Measurements from ENCODE around the gene CDH16. TPM values are rescaled to one million over a fixed set of nuclear protein-coding genes. Genes with fewer than 3 reads are reported as not detected.

CDH16 gene
- total and polyA plus RNA-seq, 2 of the 13 experiments (the other 11 are each of a cell fraction or from before 2014, with no cell fraction given): 2.7 to 3.9 TPM

DNA sequence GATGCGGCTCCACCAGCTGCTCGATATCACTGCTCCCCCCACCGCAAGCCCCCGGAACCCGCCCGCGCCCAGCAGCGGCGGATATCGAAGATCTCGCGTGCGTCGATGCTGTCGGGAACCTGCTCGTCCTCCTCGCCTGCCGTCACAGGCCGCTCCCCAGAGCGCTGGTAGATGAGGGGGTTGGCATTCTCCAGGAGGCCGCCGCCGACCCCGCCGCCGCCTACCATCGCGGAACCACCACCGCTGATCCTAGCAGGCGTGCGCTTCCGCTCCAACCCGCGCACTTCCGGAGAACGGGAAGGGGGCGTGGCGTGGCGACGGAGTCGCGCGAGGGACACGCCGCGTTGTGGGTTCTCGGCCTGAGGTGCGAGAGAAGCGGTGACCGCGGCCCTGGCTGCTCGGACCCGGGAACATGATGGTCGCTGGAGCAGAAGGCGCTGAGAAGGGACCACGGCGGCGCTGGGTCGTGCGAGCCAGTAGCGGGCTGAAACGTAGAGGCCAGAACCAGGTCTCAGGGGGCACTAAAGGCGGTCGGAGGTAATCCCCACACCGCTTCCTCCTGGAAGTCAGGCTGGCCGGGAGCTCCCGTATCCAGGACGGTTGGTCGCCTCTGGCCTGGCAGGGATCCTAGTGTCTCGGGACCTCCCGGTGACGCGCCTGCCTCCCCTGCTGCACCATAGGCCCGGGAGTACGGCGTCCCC is 15.6 kb upstream of the CDH16 start, which contains the start of gene CIAO2B (continued):
- TF ChIP-seq, protein P1, sequence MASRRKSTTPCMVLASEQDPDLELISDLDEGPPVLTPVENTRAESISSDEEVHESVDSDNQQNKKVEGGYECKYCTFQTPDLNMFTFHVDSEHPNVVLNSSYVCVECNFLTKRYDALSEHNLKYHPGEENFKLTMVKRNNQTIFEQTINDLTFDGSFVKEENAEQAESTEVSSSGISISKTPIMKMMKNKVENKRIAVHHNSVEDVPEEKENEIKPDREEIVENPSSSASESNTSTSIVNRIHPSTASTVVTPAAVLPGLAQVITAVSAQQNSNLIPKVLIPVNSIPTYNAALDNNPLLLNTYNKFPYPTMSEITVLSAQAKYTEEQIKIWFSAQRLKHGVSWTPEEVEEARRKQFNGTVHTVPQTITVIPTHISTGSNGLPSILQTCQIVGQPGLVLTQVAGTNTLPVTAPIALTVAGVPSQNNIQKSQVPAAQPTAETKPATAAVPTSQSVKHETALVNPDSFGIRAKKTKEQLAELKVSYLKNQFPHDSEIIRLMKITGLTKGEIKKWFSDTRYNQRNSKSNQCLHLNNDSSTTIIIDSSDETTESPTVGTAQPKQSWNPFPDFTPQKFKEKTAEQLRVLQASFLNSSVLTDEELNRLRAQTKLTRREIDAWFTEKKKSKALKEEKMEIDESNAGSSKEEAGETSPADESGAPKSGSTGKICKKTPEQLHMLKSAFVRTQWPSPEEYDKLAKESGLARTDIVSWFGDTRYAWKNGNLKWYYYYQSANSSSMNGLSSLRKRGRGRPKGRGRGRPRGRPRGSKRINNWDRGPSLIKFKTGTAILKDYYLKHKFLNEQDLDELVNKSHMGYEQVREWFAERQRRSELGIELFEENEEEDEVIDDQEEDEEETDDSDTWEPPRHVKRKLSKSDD (CRISPR knock-in tag; IDR thresholded peaks at IDR 0.05; ENCODE audit: low read depth): peak; percentile 86; the same call in 1 of the 2 replicates
- no peak; the same call in 1 of the 2 replicates for TF ChIP-seq ZNF354B (CRISPR knock-in tag; IDR thresholded peaks at IDR 0.05)
- 0 out of 2 replicates have a peak, but pooled peaks have one; percentile 43 for TF ChIP-seq ZNF572 (CRISPR knock-in tag; IDR thresholded peaks at IDR 0.05)
- no peak; the same call in 1 of the 2 replicates for TF ChIP-seq ZSCAN30 (CRISPR knock-in tag; IDR thresholded peaks at IDR 0.05)
- TF ChIP-seq ARNT (IDR thresholded peaks at IDR 0.05): no peak
- TF ChIP-seq, protein P2, sequence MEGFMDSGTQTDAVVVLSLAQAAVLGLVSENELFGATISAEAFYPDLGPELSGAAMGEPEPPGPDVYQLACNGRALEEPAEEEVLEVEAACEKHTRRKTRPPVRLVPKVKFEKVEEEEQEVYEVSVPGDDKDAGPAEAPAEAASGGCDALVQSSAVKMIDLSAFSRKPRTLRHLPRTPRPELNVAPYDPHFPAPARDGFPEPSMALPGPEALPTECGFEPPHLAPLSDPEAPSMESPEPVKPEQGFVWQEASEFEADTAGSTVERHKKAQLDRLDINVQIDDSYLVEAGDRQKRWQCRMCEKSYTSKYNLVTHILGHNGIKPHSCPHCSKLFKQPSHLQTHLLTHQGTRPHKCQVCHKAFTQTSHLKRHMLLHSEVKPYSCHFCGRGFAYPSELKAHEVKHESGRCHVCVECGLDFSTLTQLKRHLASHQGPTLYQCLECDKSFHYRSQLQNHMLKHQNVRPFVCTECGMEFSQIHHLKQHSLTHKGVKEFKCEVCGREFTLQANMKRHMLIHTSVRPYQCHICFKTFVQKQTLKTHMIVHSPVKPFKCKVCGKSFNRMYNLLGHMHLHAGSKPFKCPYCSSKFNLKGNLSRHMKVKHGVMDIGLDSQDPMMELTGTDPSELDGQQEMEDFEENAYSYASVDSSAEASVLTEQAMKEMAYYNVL (CRISPR knock-in tag; IDR thresholded peaks at IDR 0.05; ENCODE audit: borderline replicate concordance): peak; percentile 86
- TF ChIP-seq, protein P3, sequence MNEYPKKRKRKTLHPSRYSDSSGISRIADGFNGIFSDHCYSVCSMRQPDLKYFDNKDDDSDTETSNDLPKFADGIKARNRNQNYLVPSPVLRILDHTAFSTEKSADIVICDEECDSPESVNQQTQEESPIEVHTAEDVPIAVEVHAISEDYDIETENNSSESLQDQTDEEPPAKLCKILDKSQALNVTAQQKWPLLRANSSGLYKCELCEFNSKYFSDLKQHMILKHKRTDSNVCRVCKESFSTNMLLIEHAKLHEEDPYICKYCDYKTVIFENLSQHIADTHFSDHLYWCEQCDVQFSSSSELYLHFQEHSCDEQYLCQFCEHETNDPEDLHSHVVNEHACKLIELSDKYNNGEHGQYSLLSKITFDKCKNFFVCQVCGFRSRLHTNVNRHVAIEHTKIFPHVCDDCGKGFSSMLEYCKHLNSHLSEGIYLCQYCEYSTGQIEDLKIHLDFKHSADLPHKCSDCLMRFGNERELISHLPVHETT (CRISPR knock-in tag; conservative IDR thresholded peaks at IDR 0.05): peak; percentile 84; the same call in 1 of the 2 replicates
- peak; percentile 95; the same call in 1 of the 2 replicates for TF ChIP-seq ZNF589 (CRISPR knock-in tag; conservative IDR thresholded peaks at IDR 0.05)
- TF ChIP-seq YEATS2 (CRISPR knock-in tag; IDR thresholded peaks at IDR 0.05; ENCODE audit: borderline replicate concordance): peak; percentile 98
- TF ChIP-seq ZNF367 (CRISPR knock-in tag; IDR thresholded peaks at IDR 0.05; ENCODE audit: borderline replicate concordance): no peak
- TF ChIP-seq ZNF83 (CRISPR knock-in tag; IDR thresholded peaks at IDR 0.05; ENCODE audit: borderline replicate concordance): 0 out of 2 replicates have a peak, but pooled peaks have one; percentile 65
- TF ChIP-seq, protein P4, sequence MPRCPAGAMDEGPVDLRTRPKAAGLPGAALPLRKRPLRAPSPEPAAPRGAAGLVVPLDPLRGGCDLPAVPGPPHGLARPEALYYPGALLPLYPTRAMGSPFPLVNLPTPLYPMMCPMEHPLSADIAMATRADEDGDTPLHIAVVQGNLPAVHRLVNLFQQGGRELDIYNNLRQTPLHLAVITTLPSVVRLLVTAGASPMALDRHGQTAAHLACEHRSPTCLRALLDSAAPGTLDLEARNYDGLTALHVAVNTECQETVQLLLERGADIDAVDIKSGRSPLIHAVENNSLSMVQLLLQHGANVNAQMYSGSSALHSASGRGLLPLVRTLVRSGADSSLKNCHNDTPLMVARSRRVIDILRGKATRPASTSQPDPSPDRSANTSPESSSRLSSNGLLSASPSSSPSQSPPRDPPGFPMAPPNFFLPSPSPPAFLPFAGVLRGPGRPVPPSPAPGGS (CRISPR knock-in tag; IDR thresholded peaks at IDR 0.05): peak; percentile 70; the same call in 1 of the 2 replicates
- no peak; the same call in 1 of the 2 replicates for TF ChIP-seq TMF1 (CRISPR knock-in tag; IDR thresholded peaks at IDR 0.05; ENCODE audit: low read depth)
- TF ChIP-seq, protein P5, sequence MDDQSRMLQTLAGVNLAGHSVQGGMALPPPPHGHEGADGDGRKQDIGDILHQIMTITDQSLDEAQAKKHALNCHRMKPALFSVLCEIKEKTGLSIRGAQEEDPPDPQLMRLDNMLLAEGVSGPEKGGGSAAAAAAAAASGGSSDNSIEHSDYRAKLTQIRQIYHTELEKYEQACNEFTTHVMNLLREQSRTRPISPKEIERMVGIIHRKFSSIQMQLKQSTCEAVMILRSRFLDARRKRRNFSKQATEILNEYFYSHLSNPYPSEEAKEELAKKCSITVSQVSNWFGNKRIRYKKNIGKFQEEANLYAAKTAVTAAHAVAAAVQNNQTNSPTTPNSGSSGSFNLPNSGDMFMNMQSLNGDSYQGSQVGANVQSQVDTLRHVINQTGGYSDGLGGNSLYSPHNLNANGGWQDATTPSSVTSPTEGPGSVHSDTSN (CRISPR knock-in tag; IDR thresholded peaks at IDR 0.05; ENCODE audit: borderline replicate concordance): peak; percentile 91
- peak; percentile 96; the same call in 1 of the 2 replicates for TF ChIP-seq ZNF205 (CRISPR knock-in tag; IDR thresholded peaks at IDR 0.05)
- TF ChIP-seq ZNF674 (CRISPR knock-in tag; IDR thresholded peaks at IDR 0.05; ENCODE audit: low read depth): no peak
- no peak for TF ChIP-seq SCMH1 (CRISPR knock-in tag; IDR thresholded peaks at IDR 0.05; ENCODE audit: borderline replicate concordance)
- peak; percentile 88 for TF ChIP-seq ZNF558 (CRISPR knock-in tag; IDR thresholded peaks at IDR 0.05; ENCODE audit: borderline replicate concordance)
- peak; percentile 88 for TF ChIP-seq CHD2 (IDR thresholded peaks at IDR 0.05; ENCODE audit: low read depth, low read length)
- no peak for TF ChIP-seq HNRNPUL1 (IDR thresholded peaks at IDR 0.05; ENCODE audit: low read depth, low read length)
- peak; percentile 78; the same call in 1 of the 2 replicates for TF ChIP-seq SIN3B (IDR thresholded peaks at IDR 0.05; ENCODE audit: low read length)

Data from HepG2 (cell line).